Middle frontal gyrus (tissue), 1 donor: ENCODE measurements around the gene BRD3.

ENCODE experiments used
- DNase-seq: peaks from one replicate; pipeline ENCODE4 v3.0.0-alpha.2; 2015; ENCODE audit warnings: low spot score; ENCODE audit errors: extremely low spot score

BRD3 gene

GRCh38 chr9:134066913-134067851 lies 644 bp downstream of the BRD3 start:
- no peak for DNase-seq

- no peak for DNase-seq
These were observed 1.3 kb downstream of the BRD3 start for GRCh38 chr9:134066526-134066912.

- DNase-seq: no peak
These were observed 2.0 kb downstream of the BRD3 start for GRCh38 chr9:134065612-134066419.

GRCh38 chr9:134064711-134065110 lies 3.1 kb downstream of the BRD3 start:
- DNase-seq: no peak

GRCh38 chr9:134063571-134064450 lies 4.0 kb downstream of the BRD3 start:
- DNase-seq: no peak

- DNase-seq: no peak
These were observed 4.7 kb downstream of the BRD3 start for GRCh38 chr9:134063088-134063570.

GRCh38 chr9:134062461-134063087 lies 5.3 kb downstream of the BRD3 start:
- DNase-seq: no peak

GRCh38 chr9:134061688-134062371 lies 6.0 kb downstream of the BRD3 start:
- no peak for DNase-seq

- DNase-seq: no peak
These were observed 6.7 kb downstream of the BRD3 start for GRCh38 chr9:134061019-134061687.

- no peak for DNase-seq
These were observed 7.3 kb downstream of the BRD3 start for GRCh38 chr9:134060546-134060945.

GRCh38 chr9:134059661-134060395 lies 8.0 kb downstream of the BRD3 start:
- DNase-seq: no peak

- DNase-seq: no peak
These were observed 8.6 kb downstream of the BRD3 start for GRCh38 chr9:134059188-134059641.

GRCh38 chr9:134058716-134059115 lies 9.1 kb downstream of the BRD3 start:
- DNase-seq: no peak

GRCh38 chr9:134057751-134058701 lies 9.8 kb downstream of the BRD3 start:
- DNase-seq: no peak

GRCh38 chr9:134057307-134057657 lies 10.5 kb downstream of the BRD3 start:
- DNase-seq: no peak

- no peak for DNase-seq
These were observed 11.1 kb downstream of the BRD3 start for GRCh38 chr9:134056483-134057306.

GRCh38 chr9:134055981-134056461 lies 11.8 kb downstream of the BRD3 start:
- DNase-seq: no peak
